SK-N-SH treated with all-trans-retinoic acid at 6 μM for 48 hours (cell line): ENCODE measurements around the gene GLS.
A peak's percentile ranks its signal among the peaks of the same experiment; 100 is the strongest.

ENCODE experiments used
- ATAC-seq: fragments of 200-7000 bp; cut with Tn5 transposase; 3 replicates; pipeline ENCODE4 v1.9.1; 2020; ENCODE audit warnings: mild to moderate bottlenecking, moderate library complexity
- ARNTL ChIP-seq: fragments of 450-650 bp; formaldehyde crosslinking; IDR thresholded peaks from 2 replicates; pipeline ENCODE4 v1.5.0; 2020; ENCODE audit warnings: low read depth, mild to moderate bottlenecking, moderate library complexity, borderline replicate concordance
- BACH2 ChIP-seq: fragments of 250-450 bp; sonication (Bioruptor Pico); IDR thresholded peaks from 2 replicates; pipeline ENCODE4 v1.9.0; 2021; ENCODE audit warnings: mild to moderate bottlenecking, borderline replicate concordance
- CREB5 ChIP-seq: fragments of 250-450 bp; sonication (Bioruptor Pico); IDR thresholded peaks from 2 replicates; pipeline ENCODE4 v1.5.1; 2020; ENCODE audit warnings: low read depth, mild to moderate bottlenecking, moderate library complexity
- CSDC2 ChIP-seq: fragments of 250-450 bp; sonication (Bioruptor Pico); IDR thresholded peaks from 2 replicates; pipeline ENCODE4 v1.5.0; 2020; ENCODE audit warnings: mild to moderate bottlenecking, moderate library complexity
- ESRRG ChIP-seq: fragments of 250-450 bp; sonication (Bioruptor Pico); IDR thresholded peaks from 2 replicates; pipeline ENCODE4 v1.6.1; 2021; ENCODE audit warnings: mild to moderate bottlenecking
- GLIS3 ChIP-seq: fragments of 250-450 bp; sonication (Bioruptor Pico); IDR thresholded peaks from 2 replicates; pipeline ENCODE4 v1.5.0; 2020; ENCODE audit warnings: mild to moderate bottlenecking, moderate library complexity
- ISL1 ChIP-seq: fragments of 250-450 bp; sonication (Bioruptor Pico); IDR thresholded peaks from 2 replicates; pipeline ENCODE4 v2.1.2; 2022; ENCODE audit warnings: mild to moderate bottlenecking, moderate library complexity
- OSR1 ChIP-seq: fragments of 250-450 bp; sonication (Bioruptor Pico); IDR thresholded peaks from 2 replicates; pipeline ENCODE4 v1.8.0; 2022; ENCODE audit warnings: moderate library complexity, mild to moderate bottlenecking, inconsistent platforms
- PATZ1 ChIP-seq: fragments of 250-450 bp; sonication (Bioruptor Pico); IDR thresholded peaks from 2 replicates; pipeline ENCODE4 v1.8.0; 2020; ENCODE audit warnings: mild to moderate bottlenecking, moderate library complexity, borderline replicate concordance
- PPARA ChIP-seq: fragments of 250-450 bp; sonication (Bioruptor Pico); IDR thresholded peaks from 2 replicates; pipeline ENCODE4 v1.5.0; 2020; ENCODE audit warnings: mild to moderate bottlenecking, borderline replicate concordance
- RARB ChIP-seq: fragments of 250-450 bp; sonication (Bioruptor Pico); IDR thresholded peaks from 2 replicates; pipeline ENCODE4 v1.8.0; 2021; ENCODE audit warnings: mild to moderate bottlenecking, moderate library complexity
- SNAI2 ChIP-seq: fragments of 250-450 bp; sonication (Bioruptor Pico); IDR thresholded peaks from 2 replicates; pipeline ENCODE4 v1.5.0; 2020; ENCODE audit warnings: mild to moderate bottlenecking, moderate library complexity
- TCF4 ChIP-seq: fragments of 250-450 bp; sonication (Bioruptor Pico); IDR thresholded peaks from 2 replicates; pipeline ENCODE4 v1.8.0; 2021; ENCODE audit warnings: mild to moderate bottlenecking, moderate library complexity, borderline replicate concordance
- TSHZ2 ChIP-seq: fragments of 250-450 bp; sonication (Bioruptor Pico); IDR thresholded peaks from 2 replicates; pipeline ENCODE4 v1.5.0; 2020; ENCODE audit warnings: mild to moderate bottlenecking, moderate library complexity
- ZC3H10 ChIP-seq: fragments of 250-450 bp; sonication (Bioruptor Pico); IDR thresholded peaks from 2 replicates; pipeline ENCODE4 v1.5.1; 2021; ENCODE audit warnings: mild to moderate bottlenecking, moderate library complexity
- ZFP3 ChIP-seq: fragments of 250-450 bp; sonication (Bioruptor Pico); IDR thresholded peaks from 2 replicates; pipeline ENCODE4 v1.5.0; 2020; ENCODE audit warnings: mild to moderate bottlenecking, moderate library complexity
- ZFP30 ChIP-seq: fragments of 450-650 bp; formaldehyde crosslinking; IDR thresholded peaks from 2 replicates; pipeline ENCODE4 v1.5.0; 2022; ENCODE audit warnings: mild to moderate bottlenecking, moderate library complexity
- ZNF565 ChIP-seq: fragments of 450-650 bp; formaldehyde crosslinking; conservative IDR thresholded peaks from 2 replicates; pipeline ENCODE4 v1.5.0; 2020; ENCODE audit warnings: low read depth, mild to moderate bottlenecking, moderate library complexity
- ZNF70 ChIP-seq: fragments of 450-650 bp; formaldehyde crosslinking; IDR thresholded peaks from 2 replicates; pipeline ENCODE4 v1.5.0; 2020; ENCODE audit warnings: mild to moderate bottlenecking, moderate library complexity
- ZNF8 ChIP-seq: fragments of 450-650 bp; formaldehyde crosslinking; IDR thresholded peaks from 2 replicates; pipeline ENCODE4 v1.5.0; 2020; ENCODE audit warnings: mild to moderate bottlenecking, moderate library complexity
- TF ChIP-seq, protein P1 (sequence below): fragments of 250-450 bp; sonication (Bioruptor Pico); IDR thresholded peaks from 2 replicates; pipeline ENCODE4 v1.5.1; 2021; ENCODE audit warnings: mild to moderate bottlenecking, moderate library complexity
- TF ChIP-seq, protein P2 (sequence below): fragments of 250-450 bp; sonication (Bioruptor Pico); IDR thresholded peaks from 2 replicates; pipeline ENCODE4 v1.8.0; 2021; ENCODE audit warnings: low read depth, mild to moderate bottlenecking, moderate library complexity, borderline replicate concordance

Gene GLS

GRCh38 chr2:191012845-191013681 is 132.4 kb downstream of the GLS start:
- TF ChIP-seq RARB (CRISPR knock-in tag), result no peak
- no peak for TF ChIP-seq TCF4 (CRISPR knock-in tag)
- TF ChIP-seq ARNTL, result no peak
- no peak for TF ChIP-seq GLIS3
- no peak for TF ChIP-seq PATZ1 (CRISPR knock-in tag)
- TF ChIP-seq ZFP3, result no peak
- no peak for TF ChIP-seq ZC3H10
- no peak for TF ChIP-seq CREB5 (CRISPR knock-in tag)
- no peak for TF ChIP-seq ESRRG
- TF ChIP-seq ZNF70, result no peak
- peak; percentile 59 for ATAC-seq

DNA sequence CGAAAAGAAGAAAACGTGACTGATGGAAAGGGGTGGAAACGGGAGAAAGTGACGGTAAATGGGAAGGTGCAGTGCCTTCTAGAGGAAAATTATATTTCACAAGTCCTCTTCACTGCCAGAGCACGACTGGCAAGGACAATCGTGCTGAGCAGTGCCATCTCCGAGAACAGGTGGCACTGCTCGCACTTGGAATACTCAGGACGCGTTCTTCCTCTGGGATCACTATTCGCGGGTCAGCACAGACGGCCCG is 133.0 kb downstream of the GLS start:
- ATAC-seq, result no peak
- no peak for TF ChIP-seq PPARA (CRISPR knock-in tag)
- TF ChIP-seq TCF4 (CRISPR knock-in tag), result no peak
- no peak for TF ChIP-seq ZFP30
- TF ChIP-seq ISL1 (CRISPR knock-in tag), result no peak
- TF ChIP-seq ZNF8 (CRISPR knock-in tag), result no peak
- no peak for TF ChIP-seq OSR1 (CRISPR knock-in tag)
- no peak for TF ChIP-seq SNAI2
- TF ChIP-seq ARNTL, result no peak
- no peak for TF ChIP-seq PATZ1 (CRISPR knock-in tag)
- TF ChIP-seq BACH2 (CRISPR knock-in tag), result no peak
- TF ChIP-seq, protein P1, sequence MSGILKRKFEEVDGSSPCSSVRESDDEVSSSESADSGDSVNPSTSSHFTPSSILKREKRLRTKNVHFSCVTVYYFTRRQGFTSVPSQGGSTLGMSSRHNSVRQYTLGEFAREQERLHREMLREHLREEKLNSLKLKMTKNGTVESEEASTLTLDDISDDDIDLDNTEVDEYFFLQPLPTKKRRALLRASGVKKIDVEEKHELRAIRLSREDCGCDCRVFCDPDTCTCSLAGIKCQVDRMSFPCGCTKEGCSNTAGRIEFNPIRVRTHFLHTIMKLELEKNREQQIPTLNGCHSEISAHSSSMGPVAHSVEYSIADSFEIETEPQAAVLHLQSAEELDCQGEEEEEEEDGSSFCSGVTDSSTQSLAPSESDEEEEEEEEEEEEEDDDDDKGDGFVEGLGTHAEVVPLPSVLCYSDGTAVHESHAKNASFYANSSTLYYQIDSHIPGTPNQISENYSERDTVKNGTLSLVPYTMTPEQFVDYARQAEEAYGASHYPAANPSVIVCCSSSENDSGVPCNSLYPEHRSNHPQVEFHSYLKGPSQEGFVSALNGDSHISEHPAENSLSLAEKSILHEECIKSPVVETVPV, result no peak
- no peak for TF ChIP-seq CSDC2 (CRISPR knock-in tag)
- TF ChIP-seq CREB5 (CRISPR knock-in tag), result no peak
- no peak for TF ChIP-seq ZNF565
- no peak for TF ChIP-seq TSHZ2 (CRISPR knock-in tag)
- TF ChIP-seq, protein P2, sequence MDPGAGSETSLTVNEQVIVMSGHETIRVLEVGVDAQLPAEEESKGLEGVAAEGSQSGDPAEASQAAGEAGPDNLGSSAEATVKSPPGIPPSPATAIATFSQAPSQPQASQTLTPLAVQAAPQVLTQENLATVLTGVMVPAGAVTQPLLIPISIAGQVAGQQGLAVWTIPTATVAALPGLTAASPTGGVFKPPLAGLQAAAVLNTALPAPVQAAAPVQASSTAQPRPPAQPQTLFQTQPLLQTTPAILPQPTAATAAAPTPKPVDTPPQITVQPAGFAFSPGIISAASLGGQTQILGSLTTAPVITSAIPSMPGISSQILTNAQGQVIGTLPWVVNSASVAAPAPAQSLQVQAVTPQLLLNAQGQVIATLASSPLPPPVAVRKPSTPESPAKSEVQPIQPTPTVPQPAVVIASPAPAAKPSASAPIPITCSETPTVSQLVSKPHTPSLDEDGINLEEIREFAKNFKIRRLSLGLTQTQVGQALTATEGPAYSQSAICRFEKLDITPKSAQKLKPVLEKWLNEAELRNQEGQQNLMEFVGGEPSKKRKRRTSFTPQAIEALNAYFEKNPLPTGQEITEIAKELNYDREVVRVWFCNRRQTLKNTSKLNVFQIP, result no peak
- TF ChIP-seq ZFP3, result no peak
